ENCODE data around the gene PRAMEF12. TPM values are rescaled to one million over a fixed set of nuclear protein-coding genes. Genes with fewer than 3 reads are reported as not detected.
"Not testable (repeated sequence)": the region's sequence is repeated elsewhere in the genome, so short reads cannot be mapped to it uniquely, and the experiment has no call there.

Gene PRAMEF12
- total RNA-seq (ENCODE audit: unreplicated experiment) = 0.54 TPM
- long read RNA-seq = 0 reads

DNA sequence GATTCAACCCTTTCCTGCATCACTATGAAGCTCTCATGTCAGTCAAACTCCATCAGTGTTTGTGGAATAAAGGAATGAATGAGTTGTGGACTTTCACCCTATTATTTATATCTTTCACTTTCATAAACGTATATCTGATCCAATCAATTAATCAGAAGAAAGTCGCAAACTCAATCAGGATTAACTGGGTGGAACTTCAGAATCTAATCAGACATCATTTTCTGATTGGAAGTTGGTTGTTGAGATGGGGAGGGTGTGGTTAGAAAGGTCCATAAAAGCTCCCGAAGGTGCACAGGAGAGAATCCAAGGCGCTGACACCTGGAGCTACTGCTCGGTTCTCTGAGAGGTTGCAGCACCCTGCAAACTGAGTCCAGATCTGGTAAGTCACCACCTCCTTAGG, at the start of gene PRAMEF12:
TSS of gene PRAMEF12 (plus strand) at position 301 of the 400 bp plus-strand sequence. CDS start 1,130 bp downstream, outside the sequence.
- H3K36me3 Mint-ChIP-seq (ENCODE audit: unreplicated experiment) = no peaks in the 10 kb centered on the region
- no peak within 1 kb of the TSS for H3K4me3 Mint-ChIP-seq (ENCODE audit: unreplicated experiment)
- H3K27ac Mint-ChIP-seq (ENCODE audit: unreplicated experiment) = no peak within 1 kb of the TSS
- H3K9me3 Mint-ChIP-seq (ENCODE audit: unreplicated experiment) = peaks cover 4% of the 10 kb centered on the region
- no peak for DNase-seq
- H3K27me3 Mint-ChIP-seq (ENCODE audit: unreplicated experiment) = no peaks in the 10 kb centered on the region
- no peak for TF ChIP-seq CTCF (IDR thresholded peaks at IDR 0.05; ENCODE audit: partially characterized antibody, unreplicated experiment)
- H3K4me1 Mint-ChIP-seq (ENCODE audit: low read depth, unreplicated experiment) = no peaks in the 10 kb centered on the region

- no peak for DNase-seq
- Mint-ChIP-seq H3K27ac (ENCODE audit: unreplicated experiment) (no peak overlapping the region), H3K36me3 (ENCODE audit: unreplicated experiment) (peaks cover 9% of the 10 kb centered on the region), H3K9me3 (ENCODE audit: unreplicated experiment) (peaks cover 3% of the 10 kb centered on the region), H3K4me1 (ENCODE audit: low read depth, unreplicated experiment) (no peaks in the 10 kb centered on the region), H3K4me3 (ENCODE audit: unreplicated experiment) (no peak overlapping the region), H3K27me3 (ENCODE audit: unreplicated experiment) (peaks cover 7% of the 10 kb centered on the region)
- TF ChIP-seq CTCF (IDR thresholded peaks at IDR 0.05; ENCODE audit: partially characterized antibody, unreplicated experiment) = no peak
Observed at GRCh38 chr1:12728391-12728790, 45.1 kb upstream of the PRAMEF12 start.

DNA sequence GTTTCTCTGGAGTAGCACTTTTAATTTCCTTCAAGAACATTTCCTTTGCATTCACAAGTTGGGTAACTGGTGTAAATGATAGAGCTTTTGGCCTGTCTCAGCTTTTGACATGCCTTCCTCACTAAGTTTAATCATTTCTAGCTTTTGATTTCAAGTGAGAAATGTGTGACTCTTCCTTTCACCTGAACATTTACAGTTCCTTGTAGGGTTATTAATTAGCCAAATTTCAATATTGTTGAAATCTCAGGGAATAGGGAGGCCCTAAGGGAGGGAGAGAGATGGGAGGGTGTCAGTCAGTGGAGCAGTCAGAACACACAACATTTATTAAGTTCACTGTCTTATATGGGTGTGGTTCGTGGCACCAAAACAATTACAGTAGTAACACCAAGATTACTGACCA, 43.4 kb upstream of the PRAMEF12 start:
- H3K4me1 Mint-ChIP-seq (ENCODE audit: low read depth, unreplicated experiment) = no peaks in the 10 kb centered on the region
- H3K4me3 Mint-ChIP-seq (ENCODE audit: unreplicated experiment) = no peak overlapping the region
- H3K36me3 Mint-ChIP-seq (ENCODE audit: unreplicated experiment) = peaks cover 9% of the 10 kb centered on the region
- H3K27me3 Mint-ChIP-seq (ENCODE audit: unreplicated experiment) = peaks cover 7% of the 10 kb centered on the region
- peaks cover 3% of the 10 kb centered on the region for H3K9me3 Mint-ChIP-seq (ENCODE audit: unreplicated experiment)
- no peak overlapping the region for H3K27ac Mint-ChIP-seq (ENCODE audit: unreplicated experiment)
- DNase-seq = no peak
- TF ChIP-seq CTCF (IDR thresholded peaks at IDR 0.05; ENCODE audit: partially characterized antibody, unreplicated experiment) = no peak

GRCh38 chr1:12731084-12731483, 42.5 kb upstream of the PRAMEF12 start:
- not testable (repeated sequence) for H3K27ac Mint-ChIP-seq (ENCODE audit: unreplicated experiment); H3K9me3 Mint-ChIP-seq (ENCODE audit: unreplicated experiment); H3K36me3 Mint-ChIP-seq (ENCODE audit: unreplicated experiment); H3K4me3 Mint-ChIP-seq (ENCODE audit: unreplicated experiment); DNase-seq; H3K4me1 Mint-ChIP-seq (ENCODE audit: low read depth, unreplicated experiment); H3K27me3 Mint-ChIP-seq (ENCODE audit: unreplicated experiment)

DNA sequence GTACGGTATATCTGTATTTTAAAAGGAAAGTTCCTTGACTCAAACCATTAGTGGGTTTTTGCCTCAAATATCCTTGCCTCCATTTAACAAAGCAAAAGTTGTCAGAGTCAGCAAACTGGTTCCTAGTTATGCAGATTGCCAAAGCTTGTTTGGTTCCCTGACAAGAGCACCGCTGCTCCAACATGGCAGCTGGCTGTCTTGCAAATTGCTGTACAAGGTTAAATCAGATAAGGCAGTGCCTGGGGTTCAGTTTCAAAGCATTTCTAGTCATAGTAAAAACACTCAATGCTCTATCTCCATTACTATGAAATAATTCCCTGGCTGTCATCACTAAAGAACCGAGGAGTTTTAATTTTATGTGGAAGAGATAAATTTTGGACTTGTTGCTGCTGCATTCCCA, 38.9 kb upstream of the PRAMEF12 start:
- Mint-ChIP-seq H3K27me3 (ENCODE audit: unreplicated experiment) (peaks cover 5% of the 10 kb centered on the region), H3K27ac (ENCODE audit: unreplicated experiment) (no peak overlapping the region), H3K36me3 (ENCODE audit: unreplicated experiment) (peaks cover 5% of the 10 kb centered on the region), H3K4me3 (ENCODE audit: unreplicated experiment) (no peak overlapping the region), H3K4me1 (ENCODE audit: low read depth, unreplicated experiment) (no peaks in the 10 kb centered on the region), H3K9me3 (ENCODE audit: unreplicated experiment) (peaks cover 6% of the 10 kb centered on the region)
- DNase-seq = no peak
- TF ChIP-seq CTCF (IDR thresholded peaks at IDR 0.05; ENCODE audit: partially characterized antibody, unreplicated experiment) = no peak

- H3K27me3 Mint-ChIP-seq (ENCODE audit: unreplicated experiment) = peaks cover 3% of the 10 kb centered on the region
- no peak overlapping the region for H3K4me3 Mint-ChIP-seq (ENCODE audit: unreplicated experiment)
- H3K4me1 Mint-ChIP-seq (ENCODE audit: low read depth, unreplicated experiment) = no peaks in the 10 kb centered on the region
- no peak overlapping the region for H3K27ac Mint-ChIP-seq (ENCODE audit: unreplicated experiment)
- DNase-seq = no peak
- peaks cover 2% of the 10 kb centered on the region for H3K9me3 Mint-ChIP-seq (ENCODE audit: unreplicated experiment)
- no peaks in the 10 kb centered on the region for H3K36me3 Mint-ChIP-seq (ENCODE audit: unreplicated experiment)
- TF ChIP-seq CTCF (IDR thresholded peaks at IDR 0.05; ENCODE audit: partially characterized antibody, unreplicated experiment) = no peak
Observed at GRCh38 chr1:12738934-12739333, 34.6 kb upstream of the PRAMEF12 start.

All from glutamatergic neuron (in vitro differentiated cells).